HG03558 (cell line): ENCODE measurements around the gene RNASET2.
A peak's percentile ranks its signal among the peaks of the same experiment; 100 is the strongest.

ENCODE experiments used
- ATAC-seq: cut with Tn5 transposase; IDR thresholded peaks from one replicate; pipeline ENCODE4 v1.9.1; 2021; ENCODE audit warnings: moderate number of reproducible peaks; ENCODE audit not compliant: unreplicated experiment; ENCODE audit errors: extremely low read depth

RNASET2 gene

GRCh38 chr6:166970776-166971175 lies 14.4 kb upstream of the RNASET2 start:
- ATAC-seq, result no peak

GRCh38 chr6:166970091-166970490 lies 13.7 kb upstream of the RNASET2 start:
- ATAC-seq, result no peak

GRCh38 chr6:166969390-166970002 lies 13.1 kb upstream of the RNASET2 start:
- ATAC-seq, result no peak

GRCh38 chr6:166966268-166966667 lies 9.9 kb upstream of the RNASET2 start:
- no peak for ATAC-seq

- no peak for ATAC-seq
Measured at GRCh38 chr6:166960609-166960978, 4.2 kb upstream of the RNASET2 start.

- no peak for ATAC-seq
Measured at GRCh38 chr6:166959911-166960608, 3.7 kb upstream of the RNASET2 start.

GRCh38 chr6:166958926-166959861 lies 2.8 kb upstream of the RNASET2 start:
- no peak for ATAC-seq

- no peak for ATAC-seq
Measured at GRCh38 chr6:166957805-166958076, 1.4 kb upstream of the RNASET2 start.

- ATAC-seq, result peak; percentile 25
Measured at GRCh38 chr6:166957087-166957804, 896 bp upstream of the RNASET2 start.

- no peak for ATAC-seq
Measured at GRCh38 chr6:166955865-166956443, 396 bp downstream of the RNASET2 start.

GRCh38 chr6:166955121-166955864 lies 1.1 kb downstream of the RNASET2 start:
- no peak for ATAC-seq

- ATAC-seq, result no peak
Measured at GRCh38 chr6:166954118-166954713, 2.1 kb downstream of the RNASET2 start.

- ATAC-seq, result no peak
Measured at GRCh38 chr6:166952567-166953486, 3.5 kb downstream of the RNASET2 start.

- no peak for ATAC-seq
Measured at GRCh38 chr6:166952121-166952520, 4.2 kb downstream of the RNASET2 start.

GRCh38 chr6:166951670-166952060 lies 4.7 kb downstream of the RNASET2 start:
- no peak for ATAC-seq

- peak; percentile 92 for ATAC-seq
Measured at GRCh38 chr6:166950892-166951669, 5.3 kb downstream of the RNASET2 start.

GRCh38 chr6:166950443-166950821 lies 5.9 kb downstream of the RNASET2 start:
- peak; percentile 28 for ATAC-seq
